Measurements from ENCODE around the gene CDON. TPM values are rescaled to one million over a fixed set of nuclear protein-coding genes. Genes with fewer than 3 reads are reported as not detected.

Gene CDON
- total RNA-seq, 1 experiment from 2014 or later, result 17.1 TPM

DNA sequence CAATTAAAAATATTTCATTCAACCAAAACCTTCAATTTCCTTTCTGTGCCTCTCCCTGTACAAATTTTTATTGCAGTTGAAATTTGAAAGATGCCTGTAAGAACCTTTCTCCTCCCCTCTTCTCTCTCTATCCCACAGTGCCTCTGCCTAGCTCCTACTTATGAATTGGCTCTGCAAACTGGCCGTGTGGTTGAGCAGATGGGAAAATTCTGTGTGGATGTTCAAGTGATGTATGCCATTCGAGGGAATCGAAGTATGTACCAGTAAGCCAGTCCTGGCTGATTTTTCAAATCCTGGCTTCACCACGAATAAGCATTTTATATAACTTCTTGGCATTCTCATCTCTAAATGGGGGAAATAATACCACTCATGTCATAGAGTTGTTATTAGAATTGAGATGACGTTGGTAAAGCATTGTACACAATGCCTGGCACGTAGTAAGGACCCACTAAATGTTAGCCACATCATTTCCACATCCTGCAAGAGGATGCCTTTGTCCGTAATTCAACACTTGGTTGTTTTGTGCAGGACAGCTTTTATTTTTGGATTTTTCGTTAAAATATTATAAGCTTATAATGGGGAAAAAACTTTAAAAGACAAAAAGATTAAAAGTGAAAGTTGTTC, 152.3 kb downstream of the CDON start:
- no peaks in the 10 kb centered on the region for H3K4me1 ChIP-seq (ENCODE audit: control insufficient read depth, insufficient read depth, low read length)
- TF ChIP-seq POLR2AphosphoS5 (IDR thresholded peaks at IDR 0.05; ENCODE audit: low read depth, low read length) (no peak), SIN3A (IDR thresholded peaks at IDR 0.05; ENCODE audit: borderline replicate concordance, insufficient read depth, low read depth, low read length) (no peak), TCF7L2 (IDR thresholded peaks at IDR 0.05; ENCODE audit: low read depth, low read length) (no peak)
- TF ChIP-seq, protein P1, sequence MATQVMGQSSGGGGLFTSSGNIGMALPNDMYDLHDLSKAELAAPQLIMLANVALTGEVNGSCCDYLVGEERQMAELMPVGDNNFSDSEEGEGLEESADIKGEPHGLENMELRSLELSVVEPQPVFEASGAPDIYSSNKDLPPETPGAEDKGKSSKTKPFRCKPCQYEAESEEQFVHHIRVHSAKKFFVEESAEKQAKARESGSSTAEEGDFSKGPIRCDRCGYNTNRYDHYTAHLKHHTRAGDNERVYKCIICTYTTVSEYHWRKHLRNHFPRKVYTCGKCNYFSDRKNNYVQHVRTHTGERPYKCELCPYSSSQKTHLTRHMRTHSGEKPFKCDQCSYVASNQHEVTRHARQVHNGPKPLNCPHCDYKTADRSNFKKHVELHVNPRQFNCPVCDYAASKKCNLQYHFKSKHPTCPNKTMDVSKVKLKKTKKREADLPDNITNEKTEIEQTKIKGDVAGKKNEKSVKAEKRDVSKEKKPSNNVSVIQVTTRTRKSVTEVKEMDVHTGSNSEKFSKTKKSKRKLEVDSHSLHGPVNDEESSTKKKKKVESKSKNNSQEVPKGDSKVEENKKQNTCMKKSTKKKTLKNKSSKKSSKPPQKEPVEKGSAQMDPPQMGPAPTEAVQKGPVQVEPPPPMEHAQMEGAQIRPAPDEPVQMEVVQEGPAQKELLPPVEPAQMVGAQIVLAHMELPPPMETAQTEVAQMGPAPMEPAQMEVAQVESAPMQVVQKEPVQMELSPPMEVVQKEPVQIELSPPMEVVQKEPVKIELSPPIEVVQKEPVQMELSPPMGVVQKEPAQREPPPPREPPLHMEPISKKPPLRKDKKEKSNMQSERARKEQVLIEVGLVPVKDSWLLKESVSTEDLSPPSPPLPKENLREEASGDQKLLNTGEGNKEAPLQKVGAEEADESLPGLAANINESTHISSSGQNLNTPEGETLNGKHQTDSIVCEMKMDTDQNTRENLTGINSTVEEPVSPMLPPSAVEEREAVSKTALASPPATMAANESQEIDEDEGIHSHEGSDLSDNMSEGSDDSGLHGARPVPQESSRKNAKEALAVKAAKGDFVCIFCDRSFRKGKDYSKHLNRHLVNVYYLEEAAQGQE (IDR thresholded peaks at IDR 0.05; ENCODE audit: insufficient read depth in 1 of 2, low read depth in 2 of 2, low read length in 1 of 2), result no peak
- TF ChIP-seq, protein P2, sequence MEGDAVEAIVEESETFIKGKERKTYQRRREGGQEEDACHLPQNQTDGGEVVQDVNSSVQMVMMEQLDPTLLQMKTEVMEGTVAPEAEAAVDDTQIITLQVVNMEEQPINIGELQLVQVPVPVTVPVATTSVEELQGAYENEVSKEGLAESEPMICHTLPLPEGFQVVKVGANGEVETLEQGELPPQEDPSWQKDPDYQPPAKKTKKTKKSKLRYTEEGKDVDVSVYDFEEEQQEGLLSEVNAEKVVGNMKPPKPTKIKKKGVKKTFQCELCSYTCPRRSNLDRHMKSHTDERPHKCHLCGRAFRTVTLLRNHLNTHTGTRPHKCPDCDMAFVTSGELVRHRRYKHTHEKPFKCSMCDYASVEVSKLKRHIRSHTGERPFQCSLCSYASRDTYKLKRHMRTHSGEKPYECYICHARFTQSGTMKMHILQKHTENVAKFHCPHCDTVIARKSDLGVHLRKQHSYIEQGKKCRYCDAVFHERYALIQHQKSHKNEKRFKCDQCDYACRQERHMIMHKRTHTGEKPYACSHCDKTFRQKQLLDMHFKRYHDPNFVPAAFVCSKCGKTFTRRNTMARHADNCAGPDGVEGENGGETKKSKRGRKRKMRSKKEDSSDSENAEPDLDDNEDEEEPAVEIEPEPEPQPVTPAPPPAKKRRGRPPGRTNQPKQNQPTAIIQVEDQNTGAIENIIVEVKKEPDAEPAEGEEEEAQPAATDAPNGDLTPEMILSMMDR (IDR thresholded peaks at IDR 0.05), result no peak
- H3K27me3 ChIP-seq (ENCODE audit: control insufficient read depth, insufficient read depth, low read length), result peaks cover 21% of the 10 kb centered on the region
- ChIA-PET CTCF (no interaction called here), POLR2A (interaction anchor here (0.6 to 0.7 kb wide), 2 partner anchors 293 to 299 kb away, joined by 3 to 7 read pairs; no protein-coding TSS in a partner anchor)
- no peak for ATAC-seq
- H3K9me3 ChIP-seq (ENCODE audit: control insufficient read depth, insufficient read depth, low read depth, low read length), result no peaks in the 10 kb centered on the region
- no peak overlapping the region for H3K4me3 ChIP-seq (ENCODE audit: low read depth in 2 of 2, low read length in 2 of 2)
- BruUV-seq (replicated peaks), result no TSS peak
- H3K27ac ChIP-seq (ENCODE audit: low read length), result no peak overlapping the region
- no peaks in the 10 kb centered on the region for H3K36me3 ChIP-seq (ENCODE audit: control insufficient read depth, insufficient read depth, low read length)
- intact Hi-C loops (cut with micrococcal nuclease; ENCODE audit: unreplicated experiment), result no loop called here
- in situ Hi-C loops (cut with HindIII; ENCODE audit: low pct_unique_long_range_greater_than_20kb, low sequenced_read_pairs), result loop anchor here (25.0 kb wide), 1 partner anchor 177 kb away; no protein-coding TSS in a partner anchor
- DNase-seq (ENCODE audit: low read depth, low spot score), result no peak

Other genes starting within 250 kb of the CDON start
- not detected for gene PATE4, start 229.6 kb downstream of the CDON start, total RNA-seq (2021; ENCODE audit: unreplicated experiment)
- 32.2 TPM for gene HYLS1, start 175.2 kb downstream of the CDON start, total RNA-seq (2021; ENCODE audit: unreplicated experiment)
- 15.1 TPM for gene PUS3, start 159.7 kb downstream of the CDON start, total RNA-seq (2021; ENCODE audit: unreplicated experiment)
- gene DDX25, start 158.4 kb downstream of the CDON start, total RNA-seq (2021; ENCODE audit: unreplicated experiment), result 0.15 TPM
- gene VSIG10L2, start 116.8 kb downstream of the CDON start, total RNA-seq (2021; ENCODE audit: unreplicated experiment), result not detected
- 52.3 TPM for gene RPUSD4, start 148.8 kb upstream of the CDON start, total RNA-seq (2021; ENCODE audit: unreplicated experiment)
- 41.6 TPM for gene FAM118B, start 148.9 kb upstream of the CDON start, total RNA-seq (2021; ENCODE audit: unreplicated experiment)
- 149 TPM for gene SRPRA, start 206.0 kb upstream of the CDON start, total RNA-seq (2021; ENCODE audit: unreplicated experiment)
- gene FOXRED1, start 206.3 kb upstream of the CDON start, total RNA-seq (2021; ENCODE audit: unreplicated experiment), result 44.8 TPM
- gene TIRAP, start 220.2 kb upstream of the CDON start, total RNA-seq (2021; ENCODE audit: unreplicated experiment), result 19.3 TPM
- gene DCPS, start 241.2 kb upstream of the CDON start, total RNA-seq (2021; ENCODE audit: unreplicated experiment), result 34.8 TPM

Data from Panc1 (cell line).